Astrocyte (in vitro differentiated cells and primary cell): ENCODE measurements around the gene CTDP1. TPM values are rescaled to one million over a fixed set of nuclear protein-coding genes. Genes with fewer than 3 reads are reported as not detected.
A peak's percentile ranks its signal among the peaks of the same experiment; 100 is the strongest.
"Not testable (repeated sequence)": the region's sequence is repeated elsewhere in the genome, so short reads cannot be mapped to it uniquely, and the experiment has no call there.

Source experiments
- DNase-seq: peaks from one replicate; pipeline ENCODE4 v3.0.0-alpha.2; 2010; ENCODE audit warnings: low read depth
- FAIRE-seq: peaks from 2 replicates; lab custom pipeline; 2011; peaks lifted over from hg19 to GRCh38; lab: Jason Lieb, UNC
- H2AFZ ChIP-seq: 2 replicates; pipeline ENCODE4 v1.6.0; 2012; ENCODE audit warnings: low read depth, low read length, inconsistent platforms
- H3K27ac ChIP-seq: 2 replicates; pipeline ENCODE4 v1.5.1; 2011; ENCODE audit warnings: low read depth, low read length, inconsistent platforms
- H3K27me3 ChIP-seq: 2 replicates; pipeline ENCODE4 v1.6.0; 2011; ENCODE audit warnings: low read length, inconsistent platforms; ENCODE audit not compliant: insufficient read depth
- H3K36me3 ChIP-seq: 2 replicates; pipeline ENCODE4 v1.5.1; 2011; ENCODE audit warnings: low read length, inconsistent platforms; ENCODE audit not compliant: insufficient read depth
- H3K4me1 ChIP-seq: 2 replicates; pipeline ENCODE4 v1.5.1; 2011; ENCODE audit warnings: low read length, inconsistent platforms; ENCODE audit not compliant: insufficient read depth
- H3K4me2 ChIP-seq: 2 replicates; pipeline ENCODE4 v1.6.0; 2012; ENCODE audit warnings: low read length, inconsistent platforms
- H3K4me3 ChIP-seq: 2 replicates; pipeline ENCODE4 v1.5.1; 2011; ENCODE audit warnings: low read depth, mild to moderate bottlenecking, low read length, inconsistent platforms; ENCODE audit not compliant: insufficient read depth
- H3K79me2 ChIP-seq: 2 replicates; pipeline ENCODE4 v1.6.0; 2012; ENCODE audit warnings: mild to moderate bottlenecking, low read length, inconsistent platforms; ENCODE audit not compliant: insufficient read depth
- H3K9ac ChIP-seq: 2 replicates; pipeline ENCODE4 v1.6.0; 2012; ENCODE audit warnings: mild to moderate bottlenecking, low read length, inconsistent platforms
- H3K9me3 ChIP-seq: 2 replicates; pipeline ENCODE4 v1.5.1; 2012; ENCODE audit warnings: low read depth, mild to moderate bottlenecking, low read length, inconsistent platforms; ENCODE audit not compliant: insufficient read depth
- H4K20me1 ChIP-seq: 2 replicates; pipeline ENCODE4 v1.6.0; 2012; ENCODE audit warnings: low read length, inconsistent platforms; ENCODE audit not compliant: insufficient read depth
- H3K27ac Mint-ChIP-seq: one replicate; pipeline ENCODE4 v1.8.0; 2021; ENCODE audit warnings: mild to moderate bottlenecking, mixed read lengths; ENCODE audit not compliant: unreplicated experiment
- H3K27me3 Mint-ChIP-seq: one replicate; pipeline ENCODE4 v1.8.0; 2021; ENCODE audit warnings: low read depth, mixed read lengths; ENCODE audit not compliant: unreplicated experiment
- H3K36me3 Mint-ChIP-seq: one replicate; pipeline ENCODE4 v1.8.0; 2021; ENCODE audit warnings: low read depth, mixed read lengths; ENCODE audit not compliant: unreplicated experiment
- H3K4me1 Mint-ChIP-seq: one replicate; pipeline ENCODE4 v1.8.0; 2021; ENCODE audit warnings: low read depth, mixed read lengths; ENCODE audit not compliant: unreplicated experiment
- H3K4me3 Mint-ChIP-seq: one replicate; pipeline ENCODE4 v1.8.0; 2021; ENCODE audit warnings: mild to moderate bottlenecking, moderate library complexity, mixed read lengths; ENCODE audit not compliant: unreplicated experiment
- H3K9me3 Mint-ChIP-seq: one replicate; pipeline ENCODE4 v1.8.0; 2021; ENCODE audit warnings: mild to moderate bottlenecking, mixed read lengths; ENCODE audit not compliant: unreplicated experiment
- CTCF ChIP-seq: IDR thresholded peaks from 2 replicates; pipeline ENCODE4 v1.5.1; 2011; ENCODE audit warnings: low read depth, mild to moderate bottlenecking, inconsistent platforms, low read length, moderate library complexity; ENCODE audit not compliant: insufficient read depth
- EZH2 ChIP-seq: IDR thresholded peaks from 2 replicates; pipeline ENCODE4 v1.6.1; 2012; ENCODE audit warnings: mild to moderate bottlenecking, low read length, inconsistent platforms; ENCODE audit not compliant: insufficient read depth
- total RNA-seq: library from RNA; stranded (reverse); gene quantifications from 2 replicates; pipeline ENCODE4 v1.2.1, GENCODE V29; 2021

Gene CTDP1
- total RNA-seq, 1 donor from 2014 or later, result 31.7 TPM

- no peak overlapping the region for H2AFZ ChIP-seq
- H3K4me2 ChIP-seq, result no peak overlapping the region
- H3K27ac ChIP-seq, result no peak overlapping the region
- H3K4me1 Mint-ChIP-seq, result peaks cover 35% of the 10 kb centered on the region
- H3K27me3 ChIP-seq, result no peaks in the 10 kb centered on the region
- FAIRE-seq (no peak), DNase-seq (no peak)
- no peaks in the 10 kb centered on the region for H3K9me3 Mint-ChIP-seq
- H3K4me1 ChIP-seq, result no peaks in the 10 kb centered on the region
- H3K4me3 ChIP-seq, result no peak overlapping the region
- no peak overlapping the region for H3K9ac ChIP-seq
- TF ChIP-seq EZH2 (no peak), CTCF (no peak)
- no peak overlapping the region for H3K27ac Mint-ChIP-seq
- H3K79me2 ChIP-seq, result peaks cover 62% of the 10 kb centered on the region
- no peak overlapping the region for H3K4me3 Mint-ChIP-seq
- H3K36me3 Mint-ChIP-seq, result no peaks in the 10 kb centered on the region
- H4K20me1 ChIP-seq, result peaks cover 72% of the 10 kb centered on the region
- no peaks in the 10 kb centered on the region for H3K27me3 Mint-ChIP-seq
- H3K9me3 ChIP-seq, result no peaks in the 10 kb centered on the region
- no peaks in the 10 kb centered on the region for H3K36me3 ChIP-seq
Observed at GRCh38 chr18:79692056-79692455, 12.5 kb downstream of the CTDP1 start.

- no peaks in the 10 kb centered on the region for H3K27me3 ChIP-seq
- H3K4me1 ChIP-seq, result no peaks in the 10 kb centered on the region
- H3K4me2 ChIP-seq, result no peak overlapping the region
- TF ChIP-seq EZH2 (no peak), CTCF (no peak)
- no peak overlapping the region for H3K9ac ChIP-seq
- Mint-ChIP-seq H3K4me3 (no peak overlapping the region), H3K27ac (peak overlapping the region; percentile 53), H3K4me1 (peaks cover 32% of the 10 kb centered on the region), H3K9me3 (no peaks in the 10 kb centered on the region), H3K27me3 (no peaks in the 10 kb centered on the region), H3K36me3 (no peaks in the 10 kb centered on the region)
- H3K27ac ChIP-seq, result no peak overlapping the region
- no peak overlapping the region for H2AFZ ChIP-seq
- peaks cover 68% of the 10 kb centered on the region for H4K20me1 ChIP-seq
- DNase-seq (no peak), FAIRE-seq (no peak)
- H3K79me2 ChIP-seq, result peaks cover 57% of the 10 kb centered on the region
- H3K9me3 ChIP-seq, result no peaks in the 10 kb centered on the region
- peaks cover 2% of the 10 kb centered on the region for H3K36me3 ChIP-seq
- no peak overlapping the region for H3K4me3 ChIP-seq
Observed at GRCh38 chr18:79692886-79693285, 13.3 kb downstream of the CTDP1 start.

GRCh38 chr18:79693561-79694205 lies 14.1 kb downstream of the CTDP1 start:
- Histone ChIP-seq H3K36me3 (peaks cover 5% of the 10 kb centered on the region), H3K9ac (no peak overlapping the region), H3K4me3 (no peak overlapping the region), H3K4me1 (peaks cover under 1% of the 10 kb centered on the region), H3K27ac (no peak overlapping the region), H3K9me3 (no peaks in the 10 kb centered on the region), H3K79me2 (peaks cover 53% of the 10 kb centered on the region), H3K27me3 (no peaks in the 10 kb centered on the region), H4K20me1 (peaks cover 61% of the 10 kb centered on the region), H2AFZ (no peak overlapping the region), H3K4me2 (no peak overlapping the region)
- no peaks in the 10 kb centered on the region for H3K36me3 Mint-ChIP-seq
- peak overlapping the region; percentile 53 for H3K27ac Mint-ChIP-seq
- TF ChIP-seq EZH2, result no peak
- TF ChIP-seq CTCF, result no peak
- H3K4me3 Mint-ChIP-seq, result no peak overlapping the region
- H3K27me3 Mint-ChIP-seq, result no peaks in the 10 kb centered on the region
- H3K9me3 Mint-ChIP-seq, result no peaks in the 10 kb centered on the region
- H3K4me1 Mint-ChIP-seq, result peaks cover 30% of the 10 kb centered on the region
- FAIRE-seq (no peak), DNase-seq (no peak)

GRCh38 chr18:79694206-79694894 lies 14.7 kb downstream of the CTDP1 start:
- not testable (repeated sequence) for DNase-seq, H3K27me3 ChIP-seq, H2AFZ ChIP-seq, H3K27me3 Mint-ChIP-seq, H3K4me1 ChIP-seq, H3K9me3 ChIP-seq, H3K4me3 ChIP-seq, H3K4me3 Mint-ChIP-seq, H3K9me3 Mint-ChIP-seq, H3K36me3 Mint-ChIP-seq, H3K27ac ChIP-seq, H3K36me3 ChIP-seq, FAIRE-seq, H3K4me2 ChIP-seq, H3K9ac ChIP-seq
- peaks cover 54% of the 10 kb centered on the region for H4K20me1 ChIP-seq
- Mint-ChIP-seq H3K4me1 (peaks cover 36% of the 10 kb centered on the region), H3K27ac (peak overlapping the region; percentile 87)
- H3K79me2 ChIP-seq, result peaks cover 47% of the 10 kb centered on the region
